ENCODE data around the gene OR51A7.
"Not testable (repeated sequence)": the region's sequence is repeated elsewhere in the genome, so short reads cannot be mapped to it uniquely, and the experiment has no call there.

Gene OR51A7, protein sequence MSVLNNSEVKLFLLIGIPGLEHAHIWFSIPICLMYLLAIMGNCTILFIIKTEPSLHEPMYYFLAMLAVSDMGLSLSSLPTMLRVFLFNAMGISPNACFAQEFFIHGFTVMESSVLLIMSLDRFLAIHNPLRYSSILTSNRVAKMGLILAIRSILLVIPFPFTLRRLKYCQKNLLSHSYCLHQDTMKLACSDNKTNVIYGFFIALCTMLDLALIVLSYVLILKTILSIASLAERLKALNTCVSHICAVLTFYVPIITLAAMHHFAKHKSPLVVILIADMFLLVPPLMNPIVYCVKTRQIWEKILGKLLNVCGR

DNA sequence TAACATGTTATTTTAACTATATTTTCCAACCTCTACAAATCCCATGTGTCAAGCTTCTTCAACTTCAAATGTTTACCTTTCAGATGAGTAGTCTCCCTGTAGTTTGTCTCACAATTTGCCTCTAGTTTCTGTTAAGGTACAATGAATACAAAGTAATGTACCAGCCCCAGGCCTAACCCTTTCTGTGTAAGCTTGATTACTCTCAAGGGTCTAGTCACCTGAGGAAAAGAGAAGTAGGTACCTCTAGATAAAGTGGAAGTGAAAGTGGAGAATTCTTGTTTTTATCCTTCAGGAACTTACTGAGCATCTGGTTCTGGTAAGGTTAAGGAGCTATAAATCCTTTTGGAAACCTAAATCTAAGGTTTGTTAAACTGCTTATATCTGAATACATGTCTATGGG lies at the start of gene OR51A7:
TSS of gene OR51A7 (plus strand) at position 300 of the 400 bp plus-strand sequence. CDS start 3,587 bp downstream, outside the sequence.
- H3K36me3 ChIP-seq (ENCODE audit: control insufficient read depth in 5 of 5, insufficient read depth in 5 of 5, low read length in 5 of 5): no peaks in the 10 kb centered on the region
- H3K4me1 ChIP-seq (ENCODE audit: control insufficient read depth in 5 of 5, insufficient read depth in 5 of 5, low read length in 5 of 5): no peaks in the 10 kb centered on the region
- H3K4me3 ChIP-seq (ENCODE audit: low read depth in 1 of 5, low read length in 5 of 5): no peak within 1 kb of the TSS
- H3K27ac ChIP-seq (ENCODE audit: low read depth, low read length): no peak within 1 kb of the TSS
- H3K27me3 ChIP-seq (ENCODE audit: control insufficient read depth in 5 of 5, insufficient read depth in 4 of 5, low read length in 5 of 5): peaks cover 0 to 2% (median 0%) of the 10 kb centered on the region in 5 donors
- no peak within 1 kb of the TSS for H3K9ac ChIP-seq (ENCODE audit: low read length in 5 of 5)
- H3K9me3 ChIP-seq (ENCODE audit: control insufficient read depth in 5 of 5, low read length in 5 of 5): no peaks in the 10 kb centered on the region

DNA sequence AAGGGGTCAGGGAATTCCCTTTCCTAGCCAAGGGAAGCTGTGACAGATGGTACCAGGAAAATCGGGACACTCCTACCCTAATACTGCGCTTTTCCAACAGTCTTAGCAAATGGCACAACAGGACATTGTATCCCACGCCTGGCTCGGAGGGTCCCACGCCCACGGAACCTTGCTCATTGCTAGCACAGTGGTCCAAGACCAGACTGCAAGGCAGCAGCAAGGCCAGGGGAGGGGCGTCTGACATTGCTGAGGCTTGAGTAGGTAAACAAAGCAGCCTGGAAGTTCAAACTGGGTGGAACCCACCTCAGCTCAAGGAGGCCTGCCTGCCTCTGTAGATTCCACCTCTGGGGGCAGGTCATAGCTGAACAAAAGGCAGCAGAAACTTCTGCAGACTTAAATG lies 49.3 kb upstream of the OR51A7 start:
- not testable (repeated sequence) for H3K9ac ChIP-seq (ENCODE audit: low read length in 5 of 5); H3K36me3 ChIP-seq (ENCODE audit: control insufficient read depth in 5 of 5, insufficient read depth in 5 of 5, low read length in 5 of 5); H3K27me3 ChIP-seq (ENCODE audit: control insufficient read depth in 5 of 5, insufficient read depth in 4 of 5, low read length in 5 of 5)

DNA sequence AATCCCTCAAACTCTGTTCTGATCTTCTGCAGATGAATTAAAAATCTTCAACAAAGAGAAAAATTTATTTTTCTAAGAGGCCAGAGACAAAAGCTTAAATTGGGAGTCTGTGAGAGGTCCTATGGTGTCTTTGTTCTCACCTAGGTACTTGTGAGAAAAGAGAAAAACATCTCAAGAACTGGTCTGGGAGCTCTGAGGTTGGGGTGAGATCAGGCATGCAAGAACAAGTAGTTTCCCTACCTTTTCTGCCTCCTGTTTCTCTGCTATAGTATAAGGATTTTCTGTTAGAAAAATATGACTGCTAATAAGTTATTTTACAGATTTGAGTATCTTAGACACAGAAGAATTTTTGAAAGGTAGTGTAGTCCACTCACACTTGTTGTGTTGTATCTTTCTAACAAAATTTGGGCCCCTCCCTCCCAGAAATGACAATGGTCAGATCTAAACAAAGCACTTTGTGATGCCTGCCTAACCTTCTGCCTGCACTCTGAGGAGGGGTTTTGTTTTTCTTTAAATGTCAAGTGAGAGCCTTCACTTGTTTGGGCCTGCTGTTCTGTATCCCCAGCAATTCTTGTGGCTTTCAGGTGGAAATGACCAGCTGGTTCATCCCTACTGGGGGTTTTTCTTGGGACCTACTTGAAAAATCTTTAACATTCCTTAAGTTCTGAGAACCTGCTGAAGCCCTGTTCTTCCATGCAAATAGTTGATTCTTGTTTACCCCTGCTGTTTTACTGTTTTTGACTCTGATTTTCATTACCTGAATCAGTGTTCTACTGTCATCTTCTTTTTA lies 40.9 kb upstream of the OR51A7 start:
- no peak overlapping the region for H3K9ac ChIP-seq (ENCODE audit: low read length in 5 of 5)
- no peaks in the 10 kb centered on the region for H3K36me3 ChIP-seq (ENCODE audit: control insufficient read depth in 5 of 5, insufficient read depth in 5 of 5, low read length in 5 of 5)

More for the DNA sequence above, 49.3 kb upstream of the OR51A7 start:
- H3K4me3 ChIP-seq (ENCODE audit: low read depth in 1 of 5, low read length in 5 of 5); H3K27ac ChIP-seq (ENCODE audit: low read depth, low read length); H3K9me3 ChIP-seq (ENCODE audit: control insufficient read depth in 5 of 5, low read length in 5 of 5); H3K4me1 ChIP-seq (ENCODE audit: control insufficient read depth in 5 of 5, insufficient read depth in 5 of 5, low read length in 5 of 5): not testable (repeated sequence)

DNA sequence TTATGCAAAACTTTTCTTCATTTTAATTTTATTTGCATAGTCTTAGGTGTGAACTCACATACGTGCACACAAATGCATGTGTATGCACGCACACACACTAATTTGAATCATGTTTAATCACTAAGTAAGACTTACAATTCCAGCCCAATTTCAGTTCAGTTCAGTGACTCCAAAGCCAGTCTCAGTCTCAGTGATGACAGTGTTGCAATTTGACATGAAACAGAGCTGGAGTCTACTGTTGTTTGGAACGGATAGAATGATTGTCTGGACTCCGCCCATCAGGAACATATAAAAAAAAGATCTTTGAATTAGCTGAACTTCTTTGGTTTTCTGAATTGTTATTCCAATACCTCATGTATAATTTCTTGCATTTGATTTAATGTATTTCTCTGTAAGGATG lies 39.7 kb upstream of the OR51A7 start:
- Histone ChIP-seq H3K27me3 (ENCODE audit: control insufficient read depth in 5 of 5, insufficient read depth in 4 of 5, low read length in 5 of 5) (no peaks in the 10 kb centered on the region), H3K36me3 (ENCODE audit: control insufficient read depth in 5 of 5, insufficient read depth in 5 of 5, low read length in 5 of 5) (no peaks in the 10 kb centered on the region), H3K9me3 (ENCODE audit: control insufficient read depth in 5 of 5, low read length in 5 of 5) (peaks cover 0 to 4% (median 0%) of the 10 kb centered on the region in 5 donors), H3K4me3 (ENCODE audit: low read depth in 1 of 5, low read length in 5 of 5) (no peak overlapping the region), H3K27ac (ENCODE audit: low read depth, low read length) (no peak overlapping the region), H3K9ac (ENCODE audit: low read length in 5 of 5) (no peak overlapping the region), H3K4me1 (ENCODE audit: control insufficient read depth in 5 of 5, insufficient read depth in 5 of 5, low read length in 5 of 5) (no peaks in the 10 kb centered on the region)

More for the DNA sequence above, 40.9 kb upstream of the OR51A7 start:
- no peak overlapping the region for H3K27ac ChIP-seq (ENCODE audit: low read depth, low read length)
- no peaks in the 10 kb centered on the region for H3K27me3 ChIP-seq (ENCODE audit: control insufficient read depth in 5 of 5, insufficient read depth in 4 of 5, low read length in 5 of 5)
- peaks cover 0 to 2% (median 0%) of the 10 kb centered on the region in 5 donors for H3K9me3 ChIP-seq (ENCODE audit: control insufficient read depth in 5 of 5, low read length in 5 of 5)
- H3K4me1 ChIP-seq (ENCODE audit: control insufficient read depth in 5 of 5, insufficient read depth in 5 of 5, low read length in 5 of 5): no peaks in the 10 kb centered on the region
- H3K4me3 ChIP-seq (ENCODE audit: low read depth in 1 of 5, low read length in 5 of 5): no peak overlapping the region

DNA sequence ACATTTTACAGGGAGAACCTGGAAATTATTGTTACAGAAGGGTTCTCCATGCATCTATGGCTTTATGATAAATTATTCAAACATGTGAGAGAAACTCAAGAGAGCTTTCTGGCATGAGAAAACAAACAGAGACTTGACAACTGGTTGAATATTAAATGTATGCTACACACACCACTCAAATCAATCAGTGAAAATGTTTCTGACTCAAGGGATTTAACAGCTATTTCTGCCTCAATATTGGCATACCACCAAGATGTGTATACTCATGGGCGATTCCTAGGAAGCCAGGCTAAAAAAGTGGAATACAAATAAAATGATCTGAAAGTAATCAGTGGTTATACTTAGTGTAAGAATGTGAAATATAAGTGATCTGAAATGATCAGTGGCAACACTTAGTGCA lies 37.7 kb upstream of the OR51A7 start:
- Histone ChIP-seq H3K4me1 (ENCODE audit: control insufficient read depth in 5 of 5, insufficient read depth in 5 of 5, low read length in 5 of 5) (no peaks in the 10 kb centered on the region), H3K27me3 (ENCODE audit: control insufficient read depth in 5 of 5, insufficient read depth in 4 of 5, low read length in 5 of 5) (no peaks in the 10 kb centered on the region), H3K27ac (ENCODE audit: low read depth, low read length) (no peak overlapping the region), H3K4me3 (ENCODE audit: low read depth in 1 of 5, low read length in 5 of 5) (no peak overlapping the region), H3K9me3 (ENCODE audit: control insufficient read depth in 5 of 5, low read length in 5 of 5) (peaks cover 0 to 4% (median 0%) of the 10 kb centered on the region in 5 donors), H3K9ac (ENCODE audit: low read length in 5 of 5) (no peak overlapping the region), H3K36me3 (ENCODE audit: control insufficient read depth in 5 of 5, insufficient read depth in 5 of 5, low read length in 5 of 5) (no peaks in the 10 kb centered on the region)

DNA sequence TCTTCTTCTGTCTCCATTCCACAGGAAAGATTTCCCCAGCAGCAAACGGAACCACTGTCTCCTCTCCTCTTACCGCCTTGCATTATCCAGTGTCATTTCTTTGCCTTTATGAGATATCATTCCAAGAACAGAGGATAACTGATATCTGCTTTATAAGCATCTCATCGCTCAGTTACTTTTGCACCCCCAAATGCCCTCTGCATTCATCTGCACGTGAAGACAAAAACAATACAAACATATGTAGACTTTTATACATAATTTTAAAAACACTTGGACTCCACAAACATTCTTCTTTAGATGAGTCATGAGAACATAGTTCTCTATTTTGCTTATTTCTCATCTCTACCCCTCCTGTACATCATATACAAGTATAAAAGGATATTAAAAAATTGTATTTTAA lies 22.4 kb upstream of the OR51A7 start:
- H3K9me3 ChIP-seq (ENCODE audit: control insufficient read depth in 5 of 5, low read length in 5 of 5): no peaks in the 10 kb centered on the region
- H3K9ac ChIP-seq (ENCODE audit: low read length in 5 of 5): no peak overlapping the region
- no peaks in the 10 kb centered on the region for H3K27me3 ChIP-seq (ENCODE audit: control insufficient read depth in 5 of 5, insufficient read depth in 4 of 5, low read length in 5 of 5)
- no peaks in the 10 kb centered on the region for H3K36me3 ChIP-seq (ENCODE audit: control insufficient read depth in 5 of 5, insufficient read depth in 5 of 5, low read length in 5 of 5)
- H3K4me1 ChIP-seq (ENCODE audit: control insufficient read depth in 5 of 5, insufficient read depth in 5 of 5, low read length in 5 of 5): no peaks in the 10 kb centered on the region
- H3K27ac ChIP-seq (ENCODE audit: low read depth, low read length): no peak overlapping the region
- no peak overlapping the region for H3K4me3 ChIP-seq (ENCODE audit: low read depth in 1 of 5, low read length in 5 of 5)

DNA sequence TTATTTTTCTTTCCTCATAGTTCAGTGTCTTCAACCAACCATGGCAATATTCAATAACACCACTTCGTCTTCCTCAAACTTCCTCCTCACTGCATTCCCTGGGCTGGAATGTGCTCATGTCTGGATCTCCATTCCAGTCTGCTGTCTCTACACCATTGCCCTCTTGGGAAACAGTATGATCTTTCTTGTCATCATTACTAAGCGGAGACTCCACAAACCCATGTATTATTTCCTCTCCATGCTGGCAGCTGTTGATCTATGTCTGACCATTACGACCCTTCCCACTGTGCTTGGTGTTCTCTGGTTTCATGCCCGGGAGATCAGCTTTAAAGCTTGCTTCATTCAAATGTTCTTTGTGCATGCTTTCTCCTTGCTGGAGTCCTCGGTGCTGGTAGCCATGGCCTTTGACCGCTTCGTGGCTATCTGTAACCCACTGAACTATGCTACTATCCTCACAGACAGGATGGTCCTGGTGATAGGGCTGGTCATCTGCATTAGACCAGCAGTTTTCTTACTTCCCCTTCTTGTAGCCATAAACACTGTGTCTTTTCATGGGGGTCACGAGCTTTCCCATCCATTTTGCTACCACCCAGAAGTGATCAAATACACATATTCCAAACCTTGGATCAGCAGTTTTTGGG lies 21.6 kb upstream of the OR51A7 start, which contains the start of gene OR51T1:
TSS of gene OR51T1 (plus strand) at position 41 of the 641 bp plus-strand sequence. CDS start at position 41, 0 bp downstream.
- no peak within 1 kb of the TSS for H3K9ac ChIP-seq (ENCODE audit: low read length in 5 of 5)
- H3K4me3 ChIP-seq (ENCODE audit: low read depth in 1 of 5, low read length in 5 of 5): no peak within 1 kb of the TSS
- H3K9me3 ChIP-seq (ENCODE audit: control insufficient read depth in 5 of 5, low read length in 5 of 5): no peaks in the 10 kb centered on the region
- H3K36me3 ChIP-seq (ENCODE audit: control insufficient read depth in 5 of 5, insufficient read depth in 5 of 5, low read length in 5 of 5): no peaks in the 10 kb centered on the region
- H3K4me1 ChIP-seq (ENCODE audit: control insufficient read depth in 5 of 5, insufficient read depth in 5 of 5, low read length in 5 of 5): no peaks in the 10 kb centered on the region
- H3K27ac ChIP-seq (ENCODE audit: low read depth, low read length): no peak within 1 kb of the TSS
- H3K27me3 ChIP-seq (ENCODE audit: control insufficient read depth in 5 of 5, insufficient read depth in 4 of 5, low read length in 5 of 5): no peaks in the 10 kb centered on the region

DNA sequence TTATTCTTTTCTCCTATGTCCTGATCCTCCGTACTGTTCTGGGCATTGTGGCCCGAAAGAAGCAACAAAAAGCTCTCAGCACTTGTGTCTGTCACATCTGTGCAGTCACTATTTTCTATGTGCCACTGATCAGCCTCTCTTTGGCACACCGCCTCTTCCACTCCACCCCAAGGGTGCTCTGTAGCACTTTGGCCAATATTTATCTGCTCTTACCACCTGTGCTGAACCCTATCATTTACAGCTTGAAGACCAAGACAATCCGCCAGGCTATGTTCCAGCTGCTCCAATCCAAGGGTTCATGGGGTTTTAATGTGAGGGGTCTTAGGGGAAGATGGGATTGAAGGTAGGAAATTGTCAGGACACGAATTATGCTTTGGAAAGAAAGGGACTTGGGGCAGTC lies 21.0 kb upstream of the OR51A7 start:
- no peak overlapping the region for H3K9ac ChIP-seq (ENCODE audit: low read length in 5 of 5)
- H3K27me3 ChIP-seq (ENCODE audit: control insufficient read depth in 5 of 5, insufficient read depth in 4 of 5, low read length in 5 of 5): no peaks in the 10 kb centered on the region
- no peaks in the 10 kb centered on the region for H3K9me3 ChIP-seq (ENCODE audit: control insufficient read depth in 5 of 5, low read length in 5 of 5)
- no peaks in the 10 kb centered on the region for H3K4me1 ChIP-seq (ENCODE audit: control insufficient read depth in 5 of 5, insufficient read depth in 5 of 5, low read length in 5 of 5)
- no peak overlapping the region for H3K4me3 ChIP-seq (ENCODE audit: low read depth in 1 of 5, low read length in 5 of 5)
- H3K27ac ChIP-seq (ENCODE audit: low read depth, low read length): no peak overlapping the region
- no peaks in the 10 kb centered on the region for H3K36me3 ChIP-seq (ENCODE audit: control insufficient read depth in 5 of 5, insufficient read depth in 5 of 5, low read length in 5 of 5)

DNA sequence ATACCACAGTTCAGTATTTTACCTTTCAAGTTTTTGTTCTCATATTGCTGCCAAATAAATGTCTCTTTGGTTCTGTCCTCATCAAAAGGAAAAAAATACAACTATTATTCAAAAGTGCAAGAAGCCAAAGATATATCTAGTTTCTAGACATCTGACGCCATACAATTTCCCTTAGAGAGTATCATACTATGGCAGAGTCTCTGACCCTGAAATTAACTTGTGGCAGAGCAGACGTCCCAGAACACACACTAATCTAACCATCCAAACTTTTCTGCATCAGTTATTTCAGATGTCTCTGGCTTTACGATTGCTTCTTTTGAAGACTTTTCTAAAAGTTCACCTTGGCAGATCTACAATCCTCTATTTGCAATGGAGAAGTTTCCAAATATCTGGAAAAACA lies 19.2 kb upstream of the OR51A7 start:
- Histone ChIP-seq H3K27me3 (ENCODE audit: control insufficient read depth in 5 of 5, insufficient read depth in 4 of 5, low read length in 5 of 5) (no peaks in the 10 kb centered on the region), H3K36me3 (ENCODE audit: control insufficient read depth in 5 of 5, insufficient read depth in 5 of 5, low read length in 5 of 5) (no peaks in the 10 kb centered on the region), H3K4me3 (ENCODE audit: low read depth in 1 of 5, low read length in 5 of 5) (no peak overlapping the region), H3K4me1 (ENCODE audit: control insufficient read depth in 5 of 5, insufficient read depth in 5 of 5, low read length in 5 of 5) (no peaks in the 10 kb centered on the region), H3K9me3 (ENCODE audit: control insufficient read depth in 5 of 5, low read length in 5 of 5) (no peaks in the 10 kb centered on the region), H3K9ac (ENCODE audit: low read length in 5 of 5) (no peak overlapping the region), H3K27ac (ENCODE audit: low read depth, low read length) (no peak overlapping the region)

DNA sequence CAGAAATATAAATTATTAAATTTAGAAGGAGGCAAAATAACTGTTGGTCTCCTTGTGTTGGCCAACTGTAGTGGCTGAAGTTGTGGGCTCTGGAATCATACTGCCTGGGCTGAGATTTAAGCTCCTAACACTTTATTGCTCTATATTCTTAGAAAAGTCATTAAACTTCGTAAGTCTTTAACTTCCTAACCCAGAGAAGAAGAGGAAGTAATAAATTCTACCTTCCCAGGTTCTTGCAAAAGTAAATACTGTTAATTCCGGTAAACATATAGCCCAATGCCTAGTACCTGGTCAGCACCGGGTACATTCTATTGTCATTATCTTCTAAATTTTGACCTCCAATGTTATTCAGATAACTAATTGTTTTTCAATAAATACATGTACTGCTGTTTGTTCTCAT lies 17.4 kb upstream of the OR51A7 start:
- Histone ChIP-seq H3K27ac (ENCODE audit: low read depth, low read length) (no peak overlapping the region), H3K36me3 (ENCODE audit: control insufficient read depth in 5 of 5, insufficient read depth in 5 of 5, low read length in 5 of 5) (no peaks in the 10 kb centered on the region), H3K9me3 (ENCODE audit: control insufficient read depth in 5 of 5, low read length in 5 of 5) (no peaks in the 10 kb centered on the region), H3K4me1 (ENCODE audit: control insufficient read depth in 5 of 5, insufficient read depth in 5 of 5, low read length in 5 of 5) (no peaks in the 10 kb centered on the region), H3K27me3 (ENCODE audit: control insufficient read depth in 5 of 5, insufficient read depth in 4 of 5, low read length in 5 of 5) (no peaks in the 10 kb centered on the region), H3K9ac (ENCODE audit: low read length in 5 of 5) (no peak overlapping the region), H3K4me3 (ENCODE audit: low read depth in 1 of 5, low read length in 5 of 5) (no peak overlapping the region)

Measured in subcutaneous abdominal adipose tissue (tissue), 5 donors.